Measurements from ENCODE around the gene KIN. TPM values are rescaled to one million over a fixed set of nuclear protein-coding genes. Genes with fewer than 3 reads are reported as not detected.

The KIN gene
- total and polyA plus RNA-seq, 12 donors: 5.4 to 13.3 (median 7.2) TPM

DNA sequence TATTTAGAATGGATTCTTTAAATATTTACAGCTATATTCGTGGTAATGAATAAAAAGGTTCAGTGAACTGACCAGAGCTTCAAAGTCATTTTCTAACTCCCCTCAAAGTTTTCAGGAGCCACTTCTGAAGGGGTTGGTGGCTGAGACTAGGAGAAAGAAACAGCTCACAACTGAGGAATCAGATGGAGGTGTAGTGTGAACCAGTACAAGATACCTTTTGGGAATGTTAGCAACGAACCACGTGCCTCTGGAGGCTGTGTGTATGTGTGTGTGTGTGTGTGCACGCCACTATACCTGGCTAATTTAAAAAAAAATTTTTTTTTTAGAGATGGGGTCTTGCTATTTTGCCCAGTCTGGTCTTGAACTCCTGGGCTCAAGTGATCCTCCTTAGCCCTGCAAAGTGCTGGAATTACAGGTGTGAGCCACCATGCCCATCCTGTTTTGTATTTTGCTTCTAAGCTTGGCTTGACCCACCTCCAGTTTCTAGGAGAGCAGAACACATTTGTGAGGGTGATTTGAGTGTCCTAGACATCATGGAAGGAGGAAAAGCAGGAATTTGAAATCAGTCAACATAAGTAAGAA is 21.0 kb upstream of the KIN start:
- 77 to 79% methylated on average over 4 of the region's 4 CpGs for WGBS, 2 donors
- DNase-seq (no peak), ATAC-seq (peak in 1 of 8 donors; percentile 16)
- Histone ChIP-seq H3K4me3 (no peak overlapping the region), H3K27me3 (no peaks in the 10 kb centered on the region), H3K4me1 (peaks cover 0 to 16% (median 9%) of the 10 kb centered on the region in 9 donors), H3K9me3 (no peaks in the 10 kb centered on the region), H3K27ac (no peak overlapping the region), H3K36me3 (peaks cover 0 to 63% (median 46%) of the 10 kb centered on the region in 9 donors)
- intact Hi-C loops (cut with DNase I): no loop called here
- TF ChIP-seq, protein P1, sequence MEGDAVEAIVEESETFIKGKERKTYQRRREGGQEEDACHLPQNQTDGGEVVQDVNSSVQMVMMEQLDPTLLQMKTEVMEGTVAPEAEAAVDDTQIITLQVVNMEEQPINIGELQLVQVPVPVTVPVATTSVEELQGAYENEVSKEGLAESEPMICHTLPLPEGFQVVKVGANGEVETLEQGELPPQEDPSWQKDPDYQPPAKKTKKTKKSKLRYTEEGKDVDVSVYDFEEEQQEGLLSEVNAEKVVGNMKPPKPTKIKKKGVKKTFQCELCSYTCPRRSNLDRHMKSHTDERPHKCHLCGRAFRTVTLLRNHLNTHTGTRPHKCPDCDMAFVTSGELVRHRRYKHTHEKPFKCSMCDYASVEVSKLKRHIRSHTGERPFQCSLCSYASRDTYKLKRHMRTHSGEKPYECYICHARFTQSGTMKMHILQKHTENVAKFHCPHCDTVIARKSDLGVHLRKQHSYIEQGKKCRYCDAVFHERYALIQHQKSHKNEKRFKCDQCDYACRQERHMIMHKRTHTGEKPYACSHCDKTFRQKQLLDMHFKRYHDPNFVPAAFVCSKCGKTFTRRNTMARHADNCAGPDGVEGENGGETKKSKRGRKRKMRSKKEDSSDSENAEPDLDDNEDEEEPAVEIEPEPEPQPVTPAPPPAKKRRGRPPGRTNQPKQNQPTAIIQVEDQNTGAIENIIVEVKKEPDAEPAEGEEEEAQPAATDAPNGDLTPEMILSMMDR (IDR thresholded peaks at IDR 0.05): no peak

DNA sequence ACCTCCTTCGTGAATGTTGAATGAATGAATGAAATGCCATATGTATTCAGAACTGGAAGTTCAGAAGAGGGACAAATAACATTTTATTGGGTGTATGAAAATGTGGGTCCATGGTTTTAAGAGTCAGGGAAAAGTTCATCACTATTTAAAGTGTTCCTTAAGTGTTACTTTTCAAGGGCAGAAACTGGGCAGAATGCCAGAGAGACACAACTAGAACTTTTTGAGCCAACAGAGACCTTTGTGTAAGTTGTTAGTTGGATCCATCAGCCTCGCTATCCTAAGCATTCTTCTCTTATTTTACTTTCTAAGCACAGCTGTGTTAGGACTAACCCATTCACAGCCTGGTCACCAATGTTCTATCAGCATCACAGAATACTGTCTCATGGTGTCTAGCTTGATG is 16.9 kb upstream of the KIN start:
- WGBS, 2 donors: 49 to 58% methylated on average over 2 of the region's 2 CpGs
- TF ChIP-seq, protein P1 (IDR thresholded peaks at IDR 0.05): no peak
- Histone ChIP-seq H3K36me3 (peaks cover 6 to 100% (median 85%) of the 10 kb centered on the region in 9 donors), H3K27ac (no peak overlapping the region), H3K4me3 (no peak overlapping the region), H3K9me3 (no peaks in the 10 kb centered on the region), H3K27me3 (no peaks in the 10 kb centered on the region), H3K4me1 (peaks cover 0 to 24% (median 9%) of the 10 kb centered on the region in 9 donors)
- DNase-seq (no peak), ATAC-seq (peak in 1 of 8 donors; percentile 18)
- intact Hi-C loops (cut with DNase I): no loop called here

DNA sequence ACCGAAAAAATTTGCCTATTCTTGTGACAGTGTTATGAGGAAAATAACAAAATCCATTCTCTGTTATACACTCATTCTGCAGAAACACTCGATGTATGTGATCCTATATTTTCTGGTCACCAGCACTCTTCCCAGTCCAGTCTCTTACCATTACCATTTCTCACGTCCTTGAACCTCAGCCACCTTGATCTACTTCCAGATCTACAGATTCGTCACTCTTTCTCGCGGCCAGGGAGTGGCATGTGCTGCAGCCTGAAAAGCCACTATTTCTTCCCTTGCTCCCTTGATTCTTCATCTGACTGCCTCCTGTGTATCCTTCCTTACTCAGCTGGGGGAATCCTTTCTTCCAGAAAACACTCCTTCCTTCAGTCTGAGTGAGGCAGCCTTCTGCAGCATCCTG is 16.4 kb upstream of the KIN start:
- 77 to 80% methylated on average over 6 of the region's 6 CpGs for WGBS, 2 donors
- no peaks in the 10 kb centered on the region for H3K27me3 ChIP-seq
- TF ChIP-seq, protein P1 (IDR thresholded peaks at IDR 0.05): no peak
- peaks cover 6 to 100% (median 90%) of the 10 kb centered on the region in 9 donors for H3K36me3 ChIP-seq
- H3K9me3 ChIP-seq: no peaks in the 10 kb centered on the region
- ATAC-seq: peak in 2 of 8 donors; percentile 16 to 32
- intact Hi-C loops (cut with DNase I): no loop called here
- H3K4me3 ChIP-seq: no peak overlapping the region
- H3K4me1 ChIP-seq: peaks cover 0 to 24% (median 9%) of the 10 kb centered on the region in 9 donors
- H3K27ac ChIP-seq: no peak overlapping the region
- no peak for DNase-seq

DNA sequence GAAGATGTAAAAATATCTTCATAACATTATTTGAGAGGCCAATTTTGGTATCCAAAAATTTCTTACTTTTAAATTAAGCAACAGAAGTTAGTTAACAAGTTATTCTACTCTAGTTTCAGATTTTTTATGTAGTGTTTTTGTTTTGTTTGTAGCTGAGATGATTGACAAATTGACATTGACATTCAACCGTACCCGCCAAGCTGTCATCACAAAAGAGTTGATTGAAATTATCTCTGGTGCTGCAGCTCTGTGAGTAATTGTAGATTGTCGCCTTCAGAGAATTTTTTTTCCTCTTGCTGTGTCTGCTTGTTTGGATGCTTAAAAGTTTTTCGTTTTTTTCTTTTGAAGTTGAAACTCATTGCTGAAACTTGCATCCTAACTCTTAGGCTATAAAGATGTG is 14.8 kb upstream of the KIN start:
- DNase-seq (no peak), ATAC-seq (no peak)
- intact Hi-C loops (cut with DNase I): no loop called here
- 66 to 71% methylated on average over 4 of the region's 4 CpGs for WGBS, 2 donors
- Histone ChIP-seq H3K4me1 (peaks cover 0 to 31% (median 9%) of the 10 kb centered on the region in 9 donors), H3K4me3 (no peak overlapping the region), H3K9me3 (no peaks in the 10 kb centered on the region), H3K27me3 (no peaks in the 10 kb centered on the region), H3K36me3 (peaks cover 3 to 100% (median 89%) of the 10 kb centered on the region in 9 donors), H3K27ac (no peak overlapping the region)
- TF ChIP-seq, protein P1 (IDR thresholded peaks at IDR 0.05): no peak

Measured in heart right ventricle (tissue), 16 donors.